Gastroesophageal sphincter (tissue), 3 donors: Measurements from ENCODE around the gene TMOD3.

Source experiments
- CTCF ChIP-seq, 4 experiments: fragments of 200-600 bp in 2 of 4; fragments of 450-650 bp in 2 of 4; sonication (generic) in 1 of 4; IDR thresholded peaks; one replicate each; pipeline ENCODE4 v1.5.1; 2017 to 2019; ENCODE audit warnings: antibody characterized with exemption in 4 of 4, mild to moderate bottlenecking in 2 of 4, moderate library complexity in 2 of 4
- EP300 ChIP-seq: sonication (generic); formaldehyde crosslinking; IDR thresholded peaks from one replicate; pipeline ENCODE4 v1.6.1; 2017; ENCODE audit warnings: antibody characterized with exemption, mild to moderate bottlenecking
- POLR2A ChIP-seq, 2 donors: fragments of 450-650 bp; IDR thresholded peaks; one replicate each; pipeline ENCODE4 v1.6.1; 2017; ENCODE audit warnings: antibody characterized with exemption in 2 of 2, mild to moderate bottlenecking in 2 of 2, moderate library complexity in 1 of 2
- POLR2AphosphoS5 ChIP-seq: sonication (generic); formaldehyde crosslinking; IDR thresholded peaks from one replicate; pipeline ENCODE4 v1.6.1; 2017; ENCODE audit warnings: antibody characterized with exemption

- TF ChIP-seq POLR2AphosphoS5 (no peak), CTCF (IDR thresholded peaks at IDR 0.05) (no peak), POLR2A (IDR thresholded peaks at IDR 0.05) (no peak), EP300 (no peak)
These were observed 78.9 kb downstream of the TMOD3 start for GRCh38 chr15:51908316-51908715.
